ENCODE measurements around the gene KCNJ6. TPM values are rescaled to one million over a fixed set of nuclear protein-coding genes. Genes with fewer than 3 reads are reported as not detected.
"Not testable (repeated sequence)": the region's sequence is repeated elsewhere in the genome, so short reads cannot be mapped to it uniquely, and the experiment has no call there.

The KCNJ6 gene
- total and polyA plus RNA-seq, 9 of the 15 experiments (the other 6 are each of a cell fraction or from before 2014, with no cell fraction given): 0.06 to 0.21 (median 0.13) TPM; not detected in 1

GRCh38 chr21:37592496-37592895 is 323.8 kb downstream of the KCNJ6 start:
- H3K9me3 ChIP-seq (replicated peaks; ENCODE audit: control insufficient read depth, insufficient read depth, low read depth, low read length): no peaks in the 10 kb centered on the region
- FAIRE-seq (no peak), ATAC-seq (peak; percentile 38; the same call in 1 of the 3 replicates), DNase-seq (ENCODE audit: extremely low read depth in 1 of 4, low spot score in 3 of 4) (no peak)
- H3K4me2 ChIP-seq (ENCODE audit: insufficient read depth, low read length): no peak overlapping the region
- no peak overlapping the region for H2AFZ ChIP-seq (ENCODE audit: low read depth, low read length)
- in situ Hi-C loops (cut with MboI) (no loop called here), intact Hi-C loops (cut with micrococcal nuclease) (no loop called here)
- no peak overlapping the region for H3K4me3 ChIP-seq
- CTCF ChIA-PET (ENCODE audit: low intra/inter-chr PET ratio): no interaction called here
- no peaks in the 10 kb centered on the region for H4K20me1 ChIP-seq (replicated peaks; ENCODE audit: control insufficient read depth, insufficient read depth, low read length)
- H3K27me3 ChIP-seq (ENCODE audit: control insufficient read depth in 2 of 2, insufficient read depth in 2 of 2, low read length in 2 of 2): peaks cover 27 to 31% of the 10 kb centered on the region in 2 experiments
- whole genome bisulfite sequencing (ENCODE audit: insufficient coverage, low coverage, missing lambda C conversion rate): 21% methylated on average over 4 of the region's 4 CpGs
- BruUV-seq (replicated peaks): no TSS peak
- no peaks in the 10 kb centered on the region for H3K36me3 ChIP-seq (ENCODE audit: control insufficient read depth, insufficient read depth, low read length)
- H3K4me1 ChIP-seq (replicated peaks in 1 of 2; ENCODE audit: control insufficient read depth in 2 of 2, insufficient read depth in 2 of 2, low read length in 2 of 2): peaks cover 0 to 6% of the 10 kb centered on the region in 2 experiments; a peak in 3 of 5 replicates
- no peaks in the 10 kb centered on the region for H3K9me1 ChIP-seq (ENCODE audit: control insufficient read depth, insufficient read depth, low read length)
- no peak overlapping the region for H3K9ac ChIP-seq (ENCODE audit: insufficient read depth in 1 of 2, low read depth in 2 of 2, low read length in 2 of 2)
- POLR2A ChIA-PET: no interaction called here
- TF ChIP-seq ESRRB (CRISPR knock-in tag; IDR thresholded peaks at IDR 0.05; ENCODE audit: borderline replicate concordance): no peak
- TF ChIP-seq MCM3 (IDR thresholded peaks at IDR 0.05): no peak
- no peaks in the 10 kb centered on the region for H3K79me2 ChIP-seq (ENCODE audit: control insufficient read depth, insufficient read depth, low read length)
- no peak overlapping the region for H3K27ac ChIP-seq (ENCODE audit: extremely low read depth, low read depth, low read length)

GRCh38 chr21:37591994-37592393 is 324.3 kb downstream of the KCNJ6 start:
- ATAC-seq; BruUV-seq (replicated peaks); in situ Hi-C loops (cut with MboI); H4K20me1 ChIP-seq (replicated peaks; ENCODE audit: control insufficient read depth, insufficient read depth, low read length); H3K9ac ChIP-seq (ENCODE audit: insufficient read depth in 1 of 2, low read depth in 2 of 2, low read length in 2 of 2); intact Hi-C loops (cut with micrococcal nuclease); H3K9me3 ChIP-seq (replicated peaks; ENCODE audit: control insufficient read depth, insufficient read depth, low read depth, low read length); H3K79me2 ChIP-seq (ENCODE audit: control insufficient read depth, insufficient read depth, low read length); H3K36me3 ChIP-seq (ENCODE audit: control insufficient read depth, insufficient read depth, low read length); FAIRE-seq; H3K4me3 ChIP-seq; POLR2A ChIA-PET; H3K4me2 ChIP-seq (ENCODE audit: insufficient read depth, low read length); DNase-seq (ENCODE audit: extremely low read depth in 1 of 4, low spot score in 3 of 4); H3K9me1 ChIP-seq (ENCODE audit: control insufficient read depth, insufficient read depth, low read length); CTCF ChIA-PET (ENCODE audit: low intra/inter-chr PET ratio); H3K4me1 ChIP-seq (replicated peaks in 1 of 2; ENCODE audit: control insufficient read depth in 2 of 2, insufficient read depth in 2 of 2, low read length in 2 of 2); H2AFZ ChIP-seq (ENCODE audit: low read depth, low read length); H3K27ac ChIP-seq (ENCODE audit: extremely low read depth, low read depth, low read length): not testable (repeated sequence)
- WGBS (ENCODE audit: insufficient coverage, low coverage, missing lambda C conversion rate): 60% methylated on average over 12 of the region's 12 CpGs
- H3K27me3 ChIP-seq (ENCODE audit: control insufficient read depth in 2 of 2, insufficient read depth in 2 of 2, low read length in 2 of 2): peaks cover 27% of the 10 kb centered on the region in 2 experiments

Data from K562 (cell line).